ENCODE results near the gene ABHD2. TPM values are rescaled to one million over a fixed set of nuclear protein-coding genes. Genes with fewer than 3 reads are reported as not detected.

Gene ABHD2
- total RNA-seq, 1 experiment from 2014 or later = 29.7 TPM

DNA sequence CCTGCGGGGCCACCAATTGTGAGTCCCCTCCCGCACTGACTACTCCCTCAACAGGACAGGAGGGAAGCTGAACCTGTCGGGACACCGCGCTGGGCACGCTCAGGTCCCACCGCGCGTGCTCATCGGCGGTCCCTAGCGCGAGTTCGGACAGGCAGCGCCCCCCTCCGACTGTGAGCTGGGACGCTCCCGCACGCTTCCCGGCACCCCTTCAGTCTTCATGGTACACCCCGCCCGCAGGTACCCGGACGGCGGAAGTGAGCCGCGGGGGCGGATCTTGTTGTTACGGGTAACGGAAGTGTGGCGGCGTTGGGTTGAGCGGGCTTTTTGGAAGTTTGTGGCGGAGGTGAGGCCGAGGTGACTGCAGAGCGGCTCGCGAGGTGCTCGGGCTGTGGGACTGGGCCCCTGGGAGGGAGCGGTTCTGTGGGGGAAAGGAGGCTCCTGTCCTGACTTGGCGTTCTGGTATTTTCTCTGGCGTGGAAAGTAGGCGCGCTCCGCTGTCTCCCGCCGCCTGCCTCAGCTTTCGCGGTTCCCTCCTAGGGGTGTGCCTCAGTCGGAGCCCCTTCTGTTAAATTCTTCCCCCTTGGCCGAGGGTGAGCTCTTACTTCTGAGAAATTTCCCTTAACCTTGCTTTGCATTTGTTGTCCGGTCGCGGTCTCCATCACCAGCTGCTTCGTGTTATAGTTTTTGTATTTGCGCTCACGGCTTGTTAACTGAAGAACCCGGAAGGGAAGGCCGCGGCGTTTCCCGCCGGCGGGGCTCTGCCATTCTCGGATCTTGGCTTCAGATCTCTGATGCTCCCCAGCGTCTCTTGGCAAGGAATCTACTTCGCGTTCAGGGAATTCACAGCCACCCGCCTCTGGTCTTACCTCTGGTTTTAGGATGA is 155.7 kb downstream of the ABHD2 start, which contains the start of gene FANCI (continued):
- TF ChIP-seq, protein P1, sequence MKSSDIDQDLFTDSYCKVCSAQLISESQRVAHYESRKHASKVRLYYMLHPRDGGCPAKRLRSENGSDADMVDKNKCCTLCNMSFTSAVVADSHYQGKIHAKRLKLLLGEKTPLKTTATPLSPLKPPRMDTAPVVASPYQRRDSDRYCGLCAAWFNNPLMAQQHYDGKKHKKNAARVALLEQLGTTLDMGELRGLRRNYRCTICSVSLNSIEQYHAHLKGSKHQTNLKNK (CRISPR knock-in tag; IDR thresholded peaks at IDR 0.05) = no peak
- TF ChIP-seq NR2C2 (CRISPR knock-in tag; IDR thresholded peaks at IDR 0.05) = no peak
- no peak for TF ChIP-seq FOXJ3 (CRISPR knock-in tag; IDR thresholded peaks at IDR 0.05; ENCODE audit: borderline replicate concordance)
- TF ChIP-seq RORB (CRISPR knock-in tag; IDR thresholded peaks at IDR 0.05) = no peak
- TF ChIP-seq, protein P2, sequence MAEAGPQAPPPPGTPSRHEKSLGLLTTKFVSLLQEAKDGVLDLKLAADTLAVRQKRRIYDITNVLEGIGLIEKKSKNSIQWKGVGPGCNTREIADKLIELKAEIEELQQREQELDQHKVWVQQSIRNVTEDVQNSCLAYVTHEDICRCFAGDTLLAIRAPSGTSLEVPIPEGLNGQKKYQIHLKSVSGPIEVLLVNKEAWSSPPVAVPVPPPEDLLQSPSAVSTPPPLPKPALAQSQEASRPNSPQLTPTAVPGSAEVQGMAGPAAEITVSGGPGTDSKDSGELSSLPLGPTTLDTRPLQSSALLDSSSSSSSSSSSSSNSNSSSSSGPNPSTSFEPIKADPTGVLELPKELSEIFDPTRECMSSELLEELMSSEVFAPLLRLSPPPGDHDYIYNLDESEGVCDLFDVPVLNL (CRISPR knock-in tag; IDR thresholded peaks at IDR 0.05; ENCODE audit: borderline replicate concordance, low read depth) = peak; percentile 89
- peak; percentile 79 for TF ChIP-seq TEAD1 (CRISPR knock-in tag; IDR thresholded peaks at IDR 0.05)
- TF ChIP-seq ESRRA (CRISPR knock-in tag; IDR thresholded peaks at IDR 0.05; ENCODE audit: borderline replicate concordance) = no peak
- no peak for TF ChIP-seq NR3C1 (CRISPR knock-in tag; conservative IDR thresholded peaks at IDR 0.05; ENCODE audit: low read depth)
- TF ChIP-seq, protein P3, sequence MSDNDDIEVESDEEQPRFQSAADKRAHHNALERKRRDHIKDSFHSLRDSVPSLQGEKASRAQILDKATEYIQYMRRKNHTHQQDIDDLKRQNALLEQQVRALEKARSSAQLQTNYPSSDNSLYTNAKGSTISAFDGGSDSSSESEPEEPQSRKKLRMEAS (CRISPR knock-in tag; IDR thresholded peaks at IDR 0.05) = peak; percentile 97
- TF ChIP-seq, protein P4, sequence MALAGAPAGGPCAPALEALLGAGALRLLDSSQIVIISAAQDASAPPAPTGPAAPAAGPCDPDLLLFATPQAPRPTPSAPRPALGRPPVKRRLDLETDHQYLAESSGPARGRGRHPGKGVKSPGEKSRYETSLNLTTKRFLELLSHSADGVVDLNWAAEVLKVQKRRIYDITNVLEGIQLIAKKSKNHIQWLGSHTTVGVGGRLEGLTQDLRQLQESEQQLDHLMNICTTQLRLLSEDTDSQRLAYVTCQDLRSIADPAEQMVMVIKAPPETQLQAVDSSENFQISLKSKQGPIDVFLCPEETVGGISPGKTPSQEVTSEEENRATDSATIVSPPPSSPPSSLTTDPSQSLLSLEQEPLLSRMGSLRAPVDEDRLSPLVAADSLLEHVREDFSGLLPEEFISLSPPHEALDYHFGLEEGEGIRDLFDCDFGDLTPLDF (CRISPR knock-in tag; IDR thresholded peaks at IDR 0.05) = no peak
- TF ChIP-seq, protein P5, sequence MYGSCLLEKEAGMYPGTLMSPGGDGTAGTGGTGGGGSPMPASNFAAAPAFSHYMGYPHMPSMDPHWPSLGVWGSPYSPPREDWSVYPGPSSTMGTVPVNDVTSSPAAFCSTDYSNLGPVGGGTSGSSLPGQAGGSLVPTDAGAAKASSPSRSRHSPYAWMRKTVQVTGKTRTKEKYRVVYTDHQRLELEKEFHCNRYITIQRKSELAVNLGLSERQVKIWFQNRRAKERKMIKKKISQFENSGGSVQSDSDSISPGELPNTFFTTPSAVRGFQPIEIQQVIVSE (CRISPR knock-in tag; IDR thresholded peaks at IDR 0.05; ENCODE audit: borderline replicate concordance) = no peak
- TF ChIP-seq ZNF138 (CRISPR knock-in tag; conservative IDR thresholded peaks at IDR 0.05) = no peak
- TF ChIP-seq, protein P6, sequence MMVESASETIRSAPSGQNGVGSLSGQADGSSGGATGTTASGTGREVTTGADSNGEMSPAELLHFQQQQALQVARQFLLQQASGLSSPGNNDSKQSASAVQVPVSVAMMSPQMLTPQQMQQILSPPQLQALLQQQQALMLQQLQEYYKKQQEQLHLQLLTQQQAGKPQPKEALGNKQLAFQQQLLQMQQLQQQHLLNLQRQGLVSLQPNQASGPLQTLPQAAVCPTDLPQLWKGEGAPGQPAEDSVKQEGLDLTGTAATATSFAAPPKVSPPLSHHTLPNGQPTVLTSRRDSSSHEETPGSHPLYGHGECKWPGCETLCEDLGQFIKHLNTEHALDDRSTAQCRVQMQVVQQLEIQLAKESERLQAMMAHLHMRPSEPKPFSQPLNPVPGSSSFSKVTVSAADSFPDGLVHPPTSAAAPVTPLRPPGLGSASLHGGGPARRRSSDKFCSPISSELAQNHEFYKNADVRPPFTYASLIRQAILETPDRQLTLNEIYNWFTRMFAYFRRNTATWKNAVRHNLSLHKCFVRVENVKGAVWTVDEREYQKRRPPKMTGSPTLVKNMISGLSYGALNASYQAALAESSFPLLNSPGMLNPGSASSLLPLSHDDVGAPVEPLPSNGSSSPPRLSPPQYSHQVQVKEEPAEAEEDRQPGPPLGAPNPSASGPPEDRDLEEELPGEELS (CRISPR knock-in tag; IDR thresholded peaks at IDR 0.05) = peak; percentile 77
- TF ChIP-seq, protein P7, sequence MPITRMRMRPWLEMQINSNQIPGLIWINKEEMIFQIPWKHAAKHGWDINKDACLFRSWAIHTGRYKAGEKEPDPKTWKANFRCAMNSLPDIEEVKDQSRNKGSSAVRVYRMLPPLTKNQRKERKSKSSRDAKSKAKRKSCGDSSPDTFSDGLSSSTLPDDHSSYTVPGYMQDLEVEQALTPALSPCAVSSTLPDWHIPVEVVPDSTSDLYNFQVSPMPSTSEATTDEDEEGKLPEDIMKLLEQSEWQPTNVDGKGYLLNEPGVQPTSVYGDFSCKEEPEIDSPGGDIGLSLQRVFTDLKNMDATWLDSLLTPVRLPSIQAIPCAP (CRISPR knock-in tag; IDR thresholded peaks at IDR 0.05) = no peak
- TF ChIP-seq, protein P8, sequence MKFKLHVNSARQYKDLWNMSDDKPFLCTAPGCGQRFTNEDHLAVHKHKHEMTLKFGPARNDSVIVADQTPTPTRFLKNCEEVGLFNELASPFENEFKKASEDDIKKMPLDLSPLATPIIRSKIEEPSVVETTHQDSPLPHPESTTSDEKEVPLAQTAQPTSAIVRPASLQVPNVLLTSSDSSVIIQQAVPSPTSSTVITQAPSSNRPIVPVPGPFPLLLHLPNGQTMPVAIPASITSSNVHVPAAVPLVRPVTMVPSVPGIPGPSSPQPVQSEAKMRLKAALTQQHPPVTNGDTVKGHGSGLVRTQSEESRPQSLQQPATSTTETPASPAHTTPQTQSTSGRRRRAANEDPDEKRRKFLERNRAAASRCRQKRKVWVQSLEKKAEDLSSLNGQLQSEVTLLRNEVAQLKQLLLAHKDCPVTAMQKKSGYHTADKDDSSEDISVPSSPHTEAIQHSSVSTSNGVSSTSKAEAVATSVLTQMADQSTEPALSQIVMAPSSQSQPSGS (CRISPR knock-in tag; IDR thresholded peaks at IDR 0.05; ENCODE audit: borderline replicate concordance, low read depth) = no peak
- TF ChIP-seq, protein P9, sequence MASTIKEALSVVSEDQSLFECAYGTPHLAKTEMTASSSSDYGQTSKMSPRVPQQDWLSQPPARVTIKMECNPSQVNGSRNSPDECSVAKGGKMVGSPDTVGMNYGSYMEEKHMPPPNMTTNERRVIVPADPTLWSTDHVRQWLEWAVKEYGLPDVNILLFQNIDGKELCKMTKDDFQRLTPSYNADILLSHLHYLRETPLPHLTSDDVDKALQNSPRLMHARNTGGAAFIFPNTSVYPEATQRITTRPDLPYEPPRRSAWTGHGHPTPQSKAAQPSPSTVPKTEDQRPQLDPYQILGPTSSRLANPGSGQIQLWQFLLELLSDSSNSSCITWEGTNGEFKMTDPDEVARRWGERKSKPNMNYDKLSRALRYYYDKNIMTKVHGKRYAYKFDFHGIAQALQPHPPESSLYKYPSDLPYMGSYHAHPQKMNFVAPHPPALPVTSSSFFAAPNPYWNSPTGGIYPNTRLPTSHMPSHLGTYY (CRISPR knock-in tag; IDR thresholded peaks at IDR 0.05) = no peak
- TF ChIP-seq, protein P10, sequence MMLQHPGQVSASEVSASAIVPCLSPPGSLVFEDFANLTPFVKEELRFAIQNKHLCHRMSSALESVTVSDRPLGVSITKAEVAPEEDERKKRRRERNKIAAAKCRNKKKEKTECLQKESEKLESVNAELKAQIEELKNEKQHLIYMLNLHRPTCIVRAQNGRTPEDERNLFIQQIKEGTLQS (CRISPR knock-in tag; conservative IDR thresholded peaks at IDR 0.05) = no peak
- TF ChIP-seq, protein P11, sequence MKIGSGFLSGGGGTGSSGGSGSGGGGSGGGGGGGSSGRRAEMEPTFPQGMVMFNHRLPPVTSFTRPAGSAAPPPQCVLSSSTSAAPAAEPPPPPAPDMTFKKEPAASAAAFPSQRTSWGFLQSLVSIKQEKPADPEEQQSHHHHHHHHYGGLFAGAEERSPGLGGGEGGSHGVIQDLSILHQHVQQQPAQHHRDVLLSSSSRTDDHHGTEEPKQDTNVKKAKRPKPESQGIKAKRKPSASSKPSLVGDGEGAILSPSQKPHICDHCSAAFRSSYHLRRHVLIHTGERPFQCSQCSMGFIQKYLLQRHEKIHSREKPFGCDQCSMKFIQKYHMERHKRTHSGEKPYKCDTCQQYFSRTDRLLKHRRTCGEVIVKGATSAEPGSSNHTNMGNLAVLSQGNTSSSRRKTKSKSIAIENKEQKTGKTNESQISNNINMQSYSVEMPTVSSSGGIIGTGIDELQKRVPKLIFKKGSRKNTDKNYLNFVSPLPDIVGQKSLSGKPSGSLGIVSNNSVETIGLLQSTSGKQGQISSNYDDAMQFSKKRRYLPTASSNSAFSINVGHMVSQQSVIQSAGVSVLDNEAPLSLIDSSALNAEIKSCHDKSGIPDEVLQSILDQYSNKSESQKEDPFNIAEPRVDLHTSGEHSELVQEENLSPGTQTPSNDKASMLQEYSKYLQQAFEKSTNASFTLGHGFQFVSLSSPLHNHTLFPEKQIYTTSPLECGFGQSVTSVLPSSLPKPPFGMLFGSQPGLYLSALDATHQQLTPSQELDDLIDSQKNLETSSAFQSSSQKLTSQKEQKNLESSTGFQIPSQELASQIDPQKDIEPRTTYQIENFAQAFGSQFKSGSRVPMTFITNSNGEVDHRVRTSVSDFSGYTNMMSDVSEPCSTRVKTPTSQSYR (CRISPR knock-in tag; IDR thresholded peaks at IDR 0.05) = no peak
- TF ChIP-seq KAT7 (CRISPR knock-in tag; IDR thresholded peaks at IDR 0.05; ENCODE audit: borderline replicate concordance) = 0 out of 2 replicates have a peak, but pooled peaks have one; percentile 65
- peak; percentile 20; the same call in 1 of the 2 replicates for TF ChIP-seq ZNF232 (CRISPR knock-in tag; IDR thresholded peaks at IDR 0.05)
- peak; percentile 11; the same call in 1 of the 2 replicates for TF ChIP-seq SMAD4 (CRISPR knock-in tag; IDR thresholded peaks at IDR 0.05)
- TF ChIP-seq SMAD3 (CRISPR knock-in tag; IDR thresholded peaks at IDR 0.05; ENCODE audit: borderline replicate concordance) = peak; percentile 89; the same call in 1 of the 2 replicates
- TF ChIP-seq ELF4 (CRISPR knock-in tag; IDR thresholded peaks at IDR 0.05; ENCODE audit: low read depth) = no peak
